ENCODE measurements around the gene BTBD6.

- no peak for TF ChIP-seq CTCF (conservative IDR thresholded peaks at IDR 0.05 in 1 of 2, IDR thresholded peaks at IDR 0.05 in 1 of 2; ENCODE audit: low read depth in 1 of 2, low read length in 2 of 2)
- no peak for TF ChIP-seq EZH2 (IDR thresholded peaks at IDR 0.05; ENCODE audit: low read length, missing control alignments)
Measured at GRCh38 chr14:105286759-105287144, 38.4 kb downstream of the BTBD6 start.
